ENCODE results near the gene CARF.

Gene CARF

DNA sequence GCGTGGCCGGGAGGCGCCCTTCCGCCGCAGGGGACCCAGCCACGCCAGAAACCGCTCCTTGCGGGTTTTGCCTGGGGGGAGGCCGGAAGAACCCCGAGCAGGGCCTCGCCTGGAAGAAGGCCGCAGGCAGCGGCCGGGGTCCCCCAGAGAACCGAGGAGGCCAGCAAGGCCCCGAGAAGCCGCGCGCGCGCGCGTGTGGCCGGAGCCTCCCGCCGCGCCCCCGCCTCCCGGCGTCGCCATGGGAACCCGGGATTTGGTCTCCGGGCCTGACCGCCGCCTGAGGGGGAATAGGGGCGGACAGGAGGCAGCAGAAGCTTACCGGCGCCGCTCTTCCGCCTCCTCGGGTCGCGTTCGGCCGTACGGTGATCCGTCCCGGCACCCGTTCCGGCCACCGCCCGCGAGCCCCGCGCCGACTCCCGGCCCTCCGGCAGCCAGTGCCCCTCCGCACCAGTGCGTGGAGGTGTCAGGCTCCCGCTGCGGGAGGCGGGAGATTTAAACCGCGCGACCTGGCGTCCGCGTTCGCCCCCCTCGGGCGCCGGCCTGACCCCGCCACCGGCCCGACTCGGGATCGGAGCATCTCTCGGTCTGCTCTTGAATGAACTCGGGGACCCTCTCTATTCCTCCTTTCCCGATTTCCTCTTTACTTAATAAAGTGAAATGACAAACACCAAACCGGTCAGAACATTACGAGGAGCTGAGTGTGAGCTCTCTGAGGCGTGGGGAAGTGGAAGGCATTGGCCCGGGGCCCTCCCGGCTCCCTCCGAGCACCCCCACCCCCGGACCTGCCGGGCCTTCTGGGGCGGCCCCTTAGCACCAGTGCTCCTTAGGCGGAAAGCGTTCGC is 40.6 kb upstream of the CARF start, which contains the start of gene ICA1L (continued):
- TF ChIP-seq ZNF776 (tag by site-specific recombination; IDR thresholded peaks at IDR 0.05; ENCODE audit: borderline replicate concordance) (no peak), SP7 (tag by site-specific recombination; IDR thresholded peaks at IDR 0.05) (0 out of 2 replicates have a peak, but pooled peaks have one; percentile 16), KLF8 (tag by site-specific recombination; IDR thresholded peaks at IDR 0.05) (peak; percentile 48; the same call in 1 of the 2 replicates), ZNF341 (tag by site-specific recombination; IDR thresholded peaks at IDR 0.05; ENCODE audit: low read depth) (peak; percentile 80), ZFHX2 (tag by site-specific recombination; conservative IDR thresholded peaks at IDR 0.05) (peak; percentile 28), ZNF354C (tag by site-specific recombination; IDR thresholded peaks at IDR 0.05; ENCODE audit: borderline replicate concordance, low read depth) (no peak), OSR2 (tag by site-specific recombination; IDR thresholded peaks at IDR 0.05) (peak; percentile 39; the same call in 1 of the 2 replicates), ZNF76 (tag by site-specific recombination; IDR thresholded peaks at IDR 0.05; ENCODE audit: borderline replicate concordance, low read depth) (peak; percentile 49; the same call in 1 of the 2 replicates), ZIC2 (tag by site-specific recombination; IDR thresholded peaks at IDR 0.05) (peak; percentile 47; the same call in 1 of the 2 replicates), ZSCAN30 (tag by site-specific recombination; IDR thresholded peaks at IDR 0.05) (peak; percentile 76), ZNF561 (tag by site-specific recombination; IDR thresholded peaks at IDR 0.05; ENCODE audit: borderline replicate concordance) (peak; percentile 72; the same call in 1 of the 2 replicates), ZBTB20 (tag by site-specific recombination; IDR thresholded peaks at IDR 0.05) (peak; percentile 97), ZNF624 (tag by site-specific recombination; IDR thresholded peaks at IDR 0.05) (no peak), ZNF600 (tag by site-specific recombination; IDR thresholded peaks at IDR 0.05) (peak; percentile 57; the same call in 1 of the 2 replicates), ZBTB17 (tag by site-specific recombination; IDR thresholded peaks at IDR 0.05) (0 out of 2 replicates have a peak, but pooled peaks have one; percentile 7)
- TF ChIP-seq, protein P1, sequence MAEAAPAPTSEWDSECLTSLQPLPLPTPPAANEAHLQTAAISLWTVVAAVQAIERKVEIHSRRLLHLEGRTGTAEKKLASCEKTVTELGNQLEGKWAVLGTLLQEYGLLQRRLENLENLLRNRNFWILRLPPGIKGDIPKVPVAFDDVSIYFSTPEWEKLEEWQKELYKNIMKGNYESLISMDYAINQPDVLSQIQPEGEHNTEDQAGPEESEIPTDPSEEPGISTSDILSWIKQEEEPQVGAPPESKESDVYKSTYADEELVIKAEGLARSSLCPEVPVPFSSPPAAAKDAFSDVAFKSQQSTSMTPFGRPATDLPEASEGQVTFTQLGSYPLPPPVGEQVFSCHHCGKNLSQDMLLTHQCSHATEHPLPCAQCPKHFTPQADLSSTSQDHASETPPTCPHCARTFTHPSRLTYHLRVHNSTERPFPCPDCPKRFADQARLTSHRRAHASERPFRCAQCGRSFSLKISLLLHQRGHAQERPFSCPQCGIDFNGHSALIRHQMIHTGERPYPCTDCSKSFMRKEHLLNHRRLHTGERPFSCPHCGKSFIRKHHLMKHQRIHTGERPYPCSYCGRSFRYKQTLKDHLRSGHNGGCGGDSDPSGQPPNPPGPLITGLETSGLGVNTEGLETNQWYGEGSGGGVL (tag by site-specific recombination; IDR thresholded peaks at IDR 0.05), result peak; percentile 81
- TF ChIP-seq, protein P2, sequence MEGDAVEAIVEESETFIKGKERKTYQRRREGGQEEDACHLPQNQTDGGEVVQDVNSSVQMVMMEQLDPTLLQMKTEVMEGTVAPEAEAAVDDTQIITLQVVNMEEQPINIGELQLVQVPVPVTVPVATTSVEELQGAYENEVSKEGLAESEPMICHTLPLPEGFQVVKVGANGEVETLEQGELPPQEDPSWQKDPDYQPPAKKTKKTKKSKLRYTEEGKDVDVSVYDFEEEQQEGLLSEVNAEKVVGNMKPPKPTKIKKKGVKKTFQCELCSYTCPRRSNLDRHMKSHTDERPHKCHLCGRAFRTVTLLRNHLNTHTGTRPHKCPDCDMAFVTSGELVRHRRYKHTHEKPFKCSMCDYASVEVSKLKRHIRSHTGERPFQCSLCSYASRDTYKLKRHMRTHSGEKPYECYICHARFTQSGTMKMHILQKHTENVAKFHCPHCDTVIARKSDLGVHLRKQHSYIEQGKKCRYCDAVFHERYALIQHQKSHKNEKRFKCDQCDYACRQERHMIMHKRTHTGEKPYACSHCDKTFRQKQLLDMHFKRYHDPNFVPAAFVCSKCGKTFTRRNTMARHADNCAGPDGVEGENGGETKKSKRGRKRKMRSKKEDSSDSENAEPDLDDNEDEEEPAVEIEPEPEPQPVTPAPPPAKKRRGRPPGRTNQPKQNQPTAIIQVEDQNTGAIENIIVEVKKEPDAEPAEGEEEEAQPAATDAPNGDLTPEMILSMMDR (tag by site-specific recombination; IDR thresholded peaks at IDR 0.05), result peak; percentile 16; the same call in 1 of the 2 replicates
- TF ChIP-seq, protein P3, sequence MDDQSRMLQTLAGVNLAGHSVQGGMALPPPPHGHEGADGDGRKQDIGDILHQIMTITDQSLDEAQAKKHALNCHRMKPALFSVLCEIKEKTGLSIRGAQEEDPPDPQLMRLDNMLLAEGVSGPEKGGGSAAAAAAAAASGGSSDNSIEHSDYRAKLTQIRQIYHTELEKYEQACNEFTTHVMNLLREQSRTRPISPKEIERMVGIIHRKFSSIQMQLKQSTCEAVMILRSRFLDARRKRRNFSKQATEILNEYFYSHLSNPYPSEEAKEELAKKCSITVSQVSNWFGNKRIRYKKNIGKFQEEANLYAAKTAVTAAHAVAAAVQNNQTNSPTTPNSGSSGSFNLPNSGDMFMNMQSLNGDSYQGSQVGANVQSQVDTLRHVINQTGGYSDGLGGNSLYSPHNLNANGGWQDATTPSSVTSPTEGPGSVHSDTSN (CRISPR knock-in tag; IDR thresholded peaks at IDR 0.05), result no peak
- TF ChIP-seq, protein P4, sequence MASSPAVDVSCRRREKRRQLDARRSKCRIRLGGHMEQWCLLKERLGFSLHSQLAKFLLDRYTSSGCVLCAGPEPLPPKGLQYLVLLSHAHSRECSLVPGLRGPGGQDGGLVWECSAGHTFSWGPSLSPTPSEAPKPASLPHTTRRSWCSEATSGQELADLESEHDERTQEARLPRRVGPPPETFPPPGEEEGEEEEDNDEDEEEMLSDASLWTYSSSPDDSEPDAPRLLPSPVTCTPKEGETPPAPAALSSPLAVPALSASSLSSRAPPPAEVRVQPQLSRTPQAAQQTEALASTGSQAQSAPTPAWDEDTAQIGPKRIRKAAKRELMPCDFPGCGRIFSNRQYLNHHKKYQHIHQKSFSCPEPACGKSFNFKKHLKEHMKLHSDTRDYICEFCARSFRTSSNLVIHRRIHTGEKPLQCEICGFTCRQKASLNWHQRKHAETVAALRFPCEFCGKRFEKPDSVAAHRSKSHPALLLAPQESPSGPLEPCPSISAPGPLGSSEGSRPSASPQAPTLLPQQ (tag by site-specific recombination; IDR thresholded peaks at IDR 0.05), result no peak

DNA sequence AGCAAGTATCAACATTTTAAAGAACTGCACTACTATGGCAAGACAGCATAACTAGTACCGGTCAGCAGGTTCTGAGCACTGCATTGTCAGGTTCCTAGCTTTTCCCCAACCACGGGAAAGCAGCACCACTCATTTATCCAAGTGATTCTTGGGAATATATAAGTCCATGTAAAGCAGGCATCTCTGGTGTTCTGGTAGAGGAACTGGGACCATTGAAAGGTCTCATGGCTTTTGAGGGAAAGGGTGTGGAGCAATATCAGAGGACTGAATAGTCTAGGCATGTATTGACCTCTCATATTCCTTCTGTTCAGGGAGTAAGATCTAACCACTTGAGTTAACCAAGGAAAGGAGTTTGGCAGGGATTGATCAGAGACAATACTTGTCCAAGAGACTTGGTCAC is 34.4 kb upstream of the CARF start:
- Histone ChIP-seq H3K4me3 (ENCODE audit: low read depth, low read length) (no peak overlapping the region), H3K9me3 (ENCODE audit: control insufficient read depth, insufficient read depth, low read depth, low read length) (no peaks in the 10 kb centered on the region), H3K36me3 (ENCODE audit: control insufficient read depth in 2 of 2, insufficient read depth in 1 of 2, low read length in 2 of 2) (peaks cover 31 to 33% of the 10 kb centered on the region in 2 experiments; a peak in 2 of 3 replicates), H3K27ac (ENCODE audit: extremely low read depth, low read depth, low read length) (no peak overlapping the region), H3K4me1 (ENCODE audit: control insufficient read depth, insufficient read depth, low read length) (no peaks in the 10 kb centered on the region)
- CTCF ChIA-PET, result interaction anchor here (1.1 kb wide), 1 partner anchor 541 kb away, joined by 3 read pairs; no protein-coding TSS in a partner anchor
- POLR2A ChIA-PET, result no interaction called here
- TF ChIP-seq ZNF140 (tag by site-specific recombination; IDR thresholded peaks at IDR 0.05), result no peak

All from HEK293 (cell line).